Adrenal gland (tissue), 5 donors: Measurements from ENCODE around the gene ARHGAP22.

Experiments
- POLR2A ChIP-seq, 2 donors: fragments of 450-650 bp; IDR thresholded peaks; one replicate each; pipeline ENCODE4 v1.6.1; 2017; ENCODE audit warnings: antibody characterized with exemption in 2 of 2, mild to moderate bottlenecking in 2 of 2, moderate library complexity in 1 of 2
- TF ChIP-seq, protein P1 (sequence below), 6 experiments: fragments of 450-650 bp in 4 of 6; fragments of 200-600 bp in 2 of 6; sonication (generic) in 1 of 6; IDR thresholded peaks; 1 replicate in 5 of 6; 2 replicates in 1 of 6; pipeline versions ENCODE4 v1.5.1 to v1.8.0; 2016 to 2021; ENCODE audit warnings: antibody characterized with exemption in 6 of 6, mild to moderate bottlenecking in 2 of 6, moderate library complexity in 1 of 6
- donor health status: DM: no; HTN: no; CAD: no.

- TF ChIP-seq, protein P1, sequence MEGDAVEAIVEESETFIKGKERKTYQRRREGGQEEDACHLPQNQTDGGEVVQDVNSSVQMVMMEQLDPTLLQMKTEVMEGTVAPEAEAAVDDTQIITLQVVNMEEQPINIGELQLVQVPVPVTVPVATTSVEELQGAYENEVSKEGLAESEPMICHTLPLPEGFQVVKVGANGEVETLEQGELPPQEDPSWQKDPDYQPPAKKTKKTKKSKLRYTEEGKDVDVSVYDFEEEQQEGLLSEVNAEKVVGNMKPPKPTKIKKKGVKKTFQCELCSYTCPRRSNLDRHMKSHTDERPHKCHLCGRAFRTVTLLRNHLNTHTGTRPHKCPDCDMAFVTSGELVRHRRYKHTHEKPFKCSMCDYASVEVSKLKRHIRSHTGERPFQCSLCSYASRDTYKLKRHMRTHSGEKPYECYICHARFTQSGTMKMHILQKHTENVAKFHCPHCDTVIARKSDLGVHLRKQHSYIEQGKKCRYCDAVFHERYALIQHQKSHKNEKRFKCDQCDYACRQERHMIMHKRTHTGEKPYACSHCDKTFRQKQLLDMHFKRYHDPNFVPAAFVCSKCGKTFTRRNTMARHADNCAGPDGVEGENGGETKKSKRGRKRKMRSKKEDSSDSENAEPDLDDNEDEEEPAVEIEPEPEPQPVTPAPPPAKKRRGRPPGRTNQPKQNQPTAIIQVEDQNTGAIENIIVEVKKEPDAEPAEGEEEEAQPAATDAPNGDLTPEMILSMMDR (IDR thresholded peaks at IDR 0.05) = no peak
- TF ChIP-seq POLR2A (IDR thresholded peaks at IDR 0.05) = no peak
These were observed 50.2 kb downstream of the ARHGAP22 start for GRCh38 chr10:48554656-48555055.
